Prostate gland (tissue), 2 donors: Measurements from ENCODE around the gene TSSC4.

ENCODE experiments used
- POLR2A ChIP-seq: fragments of 450-650 bp; IDR thresholded peaks from one replicate; pipeline ENCODE4 v1.6.1; 2016; ENCODE audit warnings: antibody characterized with exemption, mild to moderate bottlenecking
- POLR2AphosphoS5 ChIP-seq: sonication (generic); formaldehyde crosslinking; IDR thresholded peaks from one replicate; pipeline ENCODE4 v1.6.1; 2017; ENCODE audit warnings: antibody characterized with exemption
- TF ChIP-seq, protein P1 (sequence below), 4 experiments: fragments of 200-600 bp in 2 of 4; fragments of 450-650 bp in 2 of 4; sonication (generic) in 2 of 4; IDR thresholded peaks; 1 replicate in 3 of 4; 2 replicates in 1 of 4; pipeline ENCODE4 v1.5.1; 2016 to 2019; ENCODE audit warnings: antibody characterized with exemption in 4 of 4, mild to moderate bottlenecking in 2 of 4, moderate library complexity in 2 of 4

- TF ChIP-seq, protein P1, sequence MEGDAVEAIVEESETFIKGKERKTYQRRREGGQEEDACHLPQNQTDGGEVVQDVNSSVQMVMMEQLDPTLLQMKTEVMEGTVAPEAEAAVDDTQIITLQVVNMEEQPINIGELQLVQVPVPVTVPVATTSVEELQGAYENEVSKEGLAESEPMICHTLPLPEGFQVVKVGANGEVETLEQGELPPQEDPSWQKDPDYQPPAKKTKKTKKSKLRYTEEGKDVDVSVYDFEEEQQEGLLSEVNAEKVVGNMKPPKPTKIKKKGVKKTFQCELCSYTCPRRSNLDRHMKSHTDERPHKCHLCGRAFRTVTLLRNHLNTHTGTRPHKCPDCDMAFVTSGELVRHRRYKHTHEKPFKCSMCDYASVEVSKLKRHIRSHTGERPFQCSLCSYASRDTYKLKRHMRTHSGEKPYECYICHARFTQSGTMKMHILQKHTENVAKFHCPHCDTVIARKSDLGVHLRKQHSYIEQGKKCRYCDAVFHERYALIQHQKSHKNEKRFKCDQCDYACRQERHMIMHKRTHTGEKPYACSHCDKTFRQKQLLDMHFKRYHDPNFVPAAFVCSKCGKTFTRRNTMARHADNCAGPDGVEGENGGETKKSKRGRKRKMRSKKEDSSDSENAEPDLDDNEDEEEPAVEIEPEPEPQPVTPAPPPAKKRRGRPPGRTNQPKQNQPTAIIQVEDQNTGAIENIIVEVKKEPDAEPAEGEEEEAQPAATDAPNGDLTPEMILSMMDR (IDR thresholded peaks at IDR 0.05): no peak
- TF ChIP-seq POLR2A (no peak), POLR2AphosphoS5 (no peak)
These were observed 51.9 kb downstream of the TSSC4 start for GRCh38 chr11:2452321-2453012.
